HepG2 (cell line): ENCODE results near the gene CHPF. TPM values are rescaled to one million over a fixed set of nuclear protein-coding genes. Genes with fewer than 3 reads are reported as not detected.
A peak's percentile ranks its signal among the peaks of the same experiment; 100 is the strongest.

ENCODE experiments used
- CBX5 ChIP-seq: sonication (generic); formaldehyde crosslinking; IDR thresholded peaks from 2 replicates; pipeline ENCODE4 v1.4.0; 2020; ENCODE audit warnings: missing genetic modification reagents, borderline replicate concordance
- FOXK1 ChIP-seq: sonication (generic); formaldehyde crosslinking; IDR thresholded peaks from 2 replicates; pipeline ENCODE4 v1.4.0; 2020; ENCODE audit warnings: low read depth, missing genetic modification reagents, borderline replicate concordance
- HNRNPH1 ChIP-seq: fragments of 200-400 bp; formaldehyde crosslinking; optimal IDR thresholded peaks from 2 replicates; pipeline ENCODE3; 2017; ENCODE audit warnings: mild to moderate bottlenecking, low read depth, low read length
- KLF11 ChIP-seq: IDR thresholded peaks from 2 replicates; pipeline ENCODE4 v1.6.1; 2016; ENCODE audit warnings: missing compliant biosample characterization
- MAF1 ChIP-seq: sonication (generic); formaldehyde crosslinking; IDR thresholded peaks from 2 replicates; pipeline ENCODE4 v1.5.0; 2020; ENCODE audit warnings: missing genetic modification reagents, borderline replicate concordance
- NAIF1 ChIP-seq: sonication (generic); formaldehyde crosslinking; IDR thresholded peaks from 2 replicates; pipeline ENCODE4 v1.5.0; 2020; ENCODE audit warnings: mild to moderate bottlenecking, missing genetic modification reagents, borderline replicate concordance
- NFATC3 ChIP-seq: sonication (generic); formaldehyde crosslinking; IDR thresholded peaks from 2 replicates; pipeline ENCODE4 v1.5.1; 2020; ENCODE audit warnings: mild to moderate bottlenecking, missing genetic modification reagents
- RARA ChIP-seq: IDR thresholded peaks from 2 replicates; pipeline ENCODE4 v1.6.1; 2016; ENCODE audit warnings: missing genetic modification reagents, missing compliant biosample characterization
- SRSF9 ChIP-seq: fragments of 200-400 bp; formaldehyde crosslinking; IDR thresholded peaks from 2 replicates; pipeline ENCODE4 v1.6.1; 2018; ENCODE audit warnings: borderline replicate concordance, mild to moderate bottlenecking, low read depth, low read length; ENCODE audit not compliant: insufficient read depth, poor library complexity, severe bottlenecking
- TEAD3 ChIP-seq: optimal IDR thresholded peaks from 2 replicates; pipeline ENCODE3; 2016; ENCODE audit warnings: borderline replicate concordance
- THAP8 ChIP-seq: sonication (generic); formaldehyde crosslinking; IDR thresholded peaks from 2 replicates; pipeline ENCODE4 v1.5.1; 2020; ENCODE audit warnings: missing genetic modification reagents, mild to moderate bottlenecking, borderline replicate concordance
- ZBTB49 ChIP-seq: sonication (generic); formaldehyde crosslinking; IDR thresholded peaks from 2 replicates; pipeline ENCODE4 v1.4.0; 2020; ENCODE audit warnings: missing genetic modification reagents, borderline replicate concordance
- ZNF12 ChIP-seq: sonication (generic); formaldehyde crosslinking; IDR thresholded peaks from 2 replicates; pipeline ENCODE4 v1.5.0; 2020; ENCODE audit warnings: missing genetic modification reagents
- ZNF512B ChIP-seq: sonication (generic); formaldehyde crosslinking; IDR thresholded peaks from 2 replicates; pipeline ENCODE4 v1.5.1; 2020; ENCODE audit warnings: missing genetic modification reagents, mild to moderate bottlenecking, borderline replicate concordance
- ZNF790 ChIP-seq: sonication (generic); formaldehyde crosslinking; IDR thresholded peaks from 2 replicates; pipeline ENCODE4 v1.8.0; 2022; ENCODE audit warnings: missing genetic modification reagents, mild to moderate bottlenecking, borderline replicate concordance
- ZNF816 ChIP-seq: sonication (generic); formaldehyde crosslinking; IDR thresholded peaks from 2 replicates; pipeline ENCODE4 v1.8.0; 2022; ENCODE audit warnings: missing genetic modification reagents, mild to moderate bottlenecking, borderline replicate concordance
- ZNF878 ChIP-seq: sonication (generic); formaldehyde crosslinking; IDR thresholded peaks from 2 replicates; pipeline ENCODE4 v1.8.1; 2023; ENCODE audit warnings: mild to moderate bottlenecking, missing genetic modification reagents, moderate library complexity
- polyA plus RNA-seq, 8 experiments: library from polyadenylated mRNA; depleted of rRNA in 3 of 8; stranded (reverse) in 7 of 8; unstranded in 1 of 8; fragments of >200 nt; fragmentation: Illumina TruSeq in 4 of 8; extraction: Trizol in 4 of 8; gene quantifications; 2 replicates each; pipeline versions ENCODE4 v1.2.1 to v1.2.3, GENCODE V29; 2011 to 2016; ENCODE audit warnings: low read depth in 4 of 8, missing spikeins in 1 of 8, mixed read lengths in 1 of 8; ENCODE audit not compliant: insufficient read depth in 1 of 8
- total RNA-seq, 5 experiments: library from RNA; depleted of rRNA; stranded (reverse); fragments of >200 nt; fragmentation: Illumina TruSeq; extraction: Trizol; gene quantifications; 2 replicates each; pipeline ENCODE4 v1.2.3, GENCODE V29; 2016; ENCODE audit warnings: low read depth in 1 of 5
- TF ChIP-seq, protein P1 (sequence below): sonication (generic); formaldehyde crosslinking; IDR thresholded peaks from 2 replicates; pipeline ENCODE4 v1.4.0; 2020; ENCODE audit warnings: missing genetic modification reagents
- TF ChIP-seq, protein P2 (sequence below): sonication (generic); formaldehyde crosslinking; IDR thresholded peaks from 2 replicates; pipeline ENCODE4 v1.4.0; 2020; ENCODE audit warnings: missing genetic modification reagents, mild to moderate bottlenecking, borderline replicate concordance

CHPF gene
- total and polyA plus RNA-seq, 2 of the 13 experiments (the other 11 are each of a cell fraction or from before 2014, with no cell fraction given): 79.6 to 111 TPM

DNA sequence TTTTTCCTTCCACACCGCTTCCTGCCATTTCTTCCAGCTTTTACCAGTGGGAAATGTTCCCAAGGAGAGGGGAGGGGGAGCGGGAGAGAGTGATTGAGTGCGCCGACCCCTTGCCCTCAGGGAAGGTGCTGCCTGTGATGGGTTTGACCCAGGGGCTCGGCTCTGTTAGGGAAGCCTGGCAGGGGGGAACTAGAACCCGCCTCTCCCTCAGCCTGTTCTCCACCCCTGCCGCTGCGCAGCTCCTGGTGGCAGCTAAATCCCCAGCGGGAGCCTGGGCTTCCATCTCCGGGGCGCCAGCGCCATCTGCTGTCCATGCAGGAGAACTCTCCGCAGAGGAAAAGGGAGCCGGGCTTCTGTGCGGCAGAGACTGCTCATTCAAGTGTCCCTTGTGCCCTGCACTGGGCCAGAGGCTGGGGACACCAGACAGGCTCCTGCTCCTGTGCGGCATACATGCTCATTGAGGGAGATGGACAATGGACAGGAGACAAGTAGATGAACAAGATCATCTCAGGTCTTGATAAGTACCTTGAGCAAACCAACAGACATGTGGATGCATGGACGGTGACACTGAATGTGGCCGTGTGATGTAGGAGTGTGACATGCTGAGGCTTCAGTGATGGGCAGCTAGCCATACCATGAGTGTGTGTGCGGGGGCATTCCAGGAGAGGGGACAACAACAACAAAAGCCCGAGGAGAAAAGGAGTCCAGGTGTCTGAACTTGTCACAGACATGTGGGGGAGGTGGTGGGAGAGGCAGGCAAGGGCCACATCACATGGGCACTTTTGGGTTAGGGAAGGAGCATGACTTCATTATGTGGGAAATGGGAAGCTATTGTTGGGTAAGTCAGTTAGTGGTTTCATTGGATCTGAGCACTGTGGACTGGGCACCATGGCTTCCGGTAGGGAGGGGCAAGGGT is 13.3 kb downstream of the CHPF start (continued):
- TF ChIP-seq, protein P1, sequence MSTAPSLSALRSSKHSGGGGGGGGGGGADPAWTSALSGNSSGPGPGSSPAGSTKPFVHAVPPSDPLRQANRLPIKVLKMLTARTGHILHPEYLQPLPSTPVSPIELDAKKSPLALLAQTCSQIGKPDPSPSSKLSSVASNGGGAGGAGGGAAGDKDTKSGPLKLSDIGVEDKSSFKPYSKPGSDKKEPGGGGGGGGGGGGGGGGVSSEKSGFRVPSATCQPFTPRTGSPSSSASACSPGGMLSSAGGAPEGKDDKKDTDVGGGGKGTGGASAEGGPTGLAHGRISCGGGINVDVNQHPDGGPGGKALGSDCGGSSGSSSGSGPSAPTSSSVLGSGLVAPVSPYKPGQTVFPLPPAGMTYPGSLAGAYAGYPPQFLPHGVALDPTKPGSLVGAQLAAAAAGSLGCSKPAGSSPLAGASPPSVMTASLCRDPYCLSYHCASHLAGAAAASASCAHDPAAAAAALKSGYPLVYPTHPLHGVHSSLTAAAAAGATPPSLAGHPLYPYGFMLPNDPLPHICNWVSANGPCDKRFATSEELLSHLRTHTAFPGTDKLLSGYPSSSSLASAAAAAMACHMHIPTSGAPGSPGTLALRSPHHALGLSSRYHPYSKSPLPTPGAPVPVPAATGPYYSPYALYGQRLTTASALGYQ (CRISPR knock-in tag): no peak
- TF ChIP-seq RARA (CRISPR knock-in tag) (no peak), HNRNPH1 (no peak), ZNF878 (CRISPR knock-in tag) (no peak), KLF11 (CRISPR knock-in tag) (no peak), ZBTB49 (CRISPR knock-in tag) (no peak), SRSF9 (no peak), ZNF512B (CRISPR knock-in tag) (no peak), FOXK1 (CRISPR knock-in tag) (no peak), NAIF1 (no peak), NFATC3 (CRISPR knock-in tag) (no peak), THAP8 (CRISPR knock-in tag) (no peak), CBX5 (CRISPR knock-in tag) (peak; percentile 79), ZNF816 (CRISPR knock-in tag) (no peak), TEAD3 (CRISPR knock-in tag) (peak; percentile 8), MAF1 (no peak), ZNF12 (CRISPR knock-in tag) (no peak; the same call in 1 of the 2 replicates), ZNF790 (CRISPR knock-in tag) (no peak)
- TF ChIP-seq, protein P2, sequence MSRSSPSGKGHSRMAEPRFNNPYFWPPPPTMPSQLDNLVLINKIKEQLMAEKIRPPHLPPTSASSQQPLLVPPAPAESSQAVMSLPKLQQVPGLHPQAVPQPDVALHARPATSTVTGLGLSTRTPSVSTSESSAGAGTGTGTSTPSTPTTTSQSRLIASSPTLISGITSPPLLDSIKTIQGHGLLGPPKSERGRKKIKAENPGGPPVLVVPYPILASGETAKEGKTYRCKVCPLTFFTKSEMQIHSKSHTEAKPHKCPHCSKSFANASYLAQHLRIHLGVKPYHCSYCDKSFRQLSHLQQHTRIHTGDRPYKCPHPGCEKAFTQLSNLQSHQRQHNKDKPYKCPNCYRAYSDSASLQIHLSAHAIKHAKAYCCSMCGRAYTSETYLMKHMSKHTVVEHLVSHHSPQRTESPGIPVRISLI (CRISPR knock-in tag): no peak
